ENCODE measurements around the gene GRIK5.

GRIK5 gene

DNA sequence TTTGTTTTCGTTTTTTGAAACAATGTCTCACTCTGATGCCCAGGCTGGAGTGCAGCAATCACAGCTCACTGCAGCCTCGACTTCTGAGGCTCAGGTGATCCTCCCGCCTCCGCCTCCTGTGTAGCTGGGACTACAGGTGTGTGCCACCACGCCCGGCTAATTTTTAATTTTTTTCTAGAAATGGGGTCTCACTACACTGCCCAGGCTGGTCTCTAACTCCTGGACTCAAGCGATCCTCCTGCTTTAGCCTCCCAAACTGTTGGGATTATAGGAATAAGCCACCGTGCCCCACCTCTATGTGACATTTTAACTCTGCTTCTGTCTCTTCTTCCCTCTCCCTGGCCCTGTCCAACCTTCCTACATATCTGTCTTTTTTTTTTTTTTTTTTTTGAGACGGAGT is 81.1 kb downstream of the GRIK5 start:
- no peak for DNase-seq (ENCODE audit: low read depth)

DNA sequence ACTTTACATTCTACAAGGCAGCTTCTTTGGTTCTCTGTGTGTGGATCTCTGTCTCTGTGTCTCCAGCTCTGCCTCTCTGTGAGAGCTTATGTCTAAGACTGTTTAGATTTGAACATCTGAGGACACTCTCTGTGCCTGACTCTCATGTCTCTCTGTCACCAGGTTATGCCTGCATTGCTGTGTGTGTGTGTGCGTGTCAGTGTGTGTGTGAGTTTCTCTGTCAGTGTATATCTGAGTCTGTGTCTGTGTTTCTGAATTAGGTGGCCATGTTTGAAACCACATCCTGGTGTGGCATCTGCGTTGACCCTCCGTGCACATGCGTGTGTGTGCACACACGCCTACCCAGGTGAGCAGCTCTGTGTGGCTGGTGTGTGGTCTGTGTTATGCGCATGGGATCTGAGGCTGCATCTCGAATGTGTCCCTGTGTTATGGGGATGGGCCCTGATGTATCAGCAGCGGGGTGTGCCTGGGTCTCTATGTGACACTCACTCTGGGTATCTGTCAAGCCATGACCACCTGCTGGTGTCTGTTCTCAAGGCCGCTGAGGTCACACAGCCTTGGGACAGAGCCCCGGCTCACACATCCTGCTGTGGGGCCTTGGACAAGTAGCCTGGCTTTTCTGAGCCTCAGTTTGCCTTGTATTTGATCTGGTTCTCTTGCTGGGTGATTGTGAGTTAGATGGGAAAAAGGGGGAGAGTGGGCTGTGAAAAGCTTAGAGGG is 82.7 kb downstream of the GRIK5 start:
- no peak for DNase-seq (ENCODE audit: low read depth)

DNA sequence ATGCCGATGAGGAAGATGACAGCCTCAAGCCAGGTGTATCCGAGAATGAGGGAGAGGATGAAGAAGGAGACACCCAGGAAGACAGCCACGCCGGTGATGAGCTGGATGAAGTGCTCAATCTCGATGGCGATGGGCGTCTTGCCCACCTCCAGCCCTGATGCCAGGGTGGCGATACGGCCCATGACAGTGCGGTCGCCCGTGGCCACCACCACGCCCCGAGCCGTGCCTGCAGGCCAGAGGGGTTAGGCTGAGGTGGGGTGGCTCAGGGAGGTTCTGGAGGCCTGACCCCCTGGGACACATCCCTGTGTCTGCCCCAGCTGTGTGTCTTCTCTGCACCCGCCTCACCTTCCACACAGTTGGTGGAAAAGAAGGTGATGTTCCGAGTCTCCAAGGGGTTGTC is 85.0 kb downstream of the GRIK5 start:
- DNase-seq (ENCODE audit: low read depth): no peak

DNA sequence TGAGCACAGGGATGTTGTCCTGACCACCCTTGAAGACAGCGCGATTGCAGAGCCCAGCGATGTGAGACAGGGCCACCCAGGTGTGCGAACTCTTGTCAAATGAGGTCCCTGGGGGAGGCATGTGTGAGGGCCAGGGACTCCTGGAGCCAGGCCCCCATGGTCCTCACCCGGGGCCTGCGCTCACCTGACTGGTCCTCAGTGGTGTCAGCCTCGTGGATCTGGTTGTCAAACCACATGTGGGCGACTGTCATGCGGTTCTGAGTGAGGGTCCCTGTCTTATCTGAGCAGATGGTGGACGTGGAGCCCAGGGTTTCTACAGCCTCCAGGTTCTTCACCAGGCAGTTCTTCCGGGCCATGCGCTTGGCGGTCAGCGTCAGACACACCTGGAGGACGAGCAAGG is 88.3 kb downstream of the GRIK5 start:
- no peak for DNase-seq (ENCODE audit: low read depth)

DNA sequence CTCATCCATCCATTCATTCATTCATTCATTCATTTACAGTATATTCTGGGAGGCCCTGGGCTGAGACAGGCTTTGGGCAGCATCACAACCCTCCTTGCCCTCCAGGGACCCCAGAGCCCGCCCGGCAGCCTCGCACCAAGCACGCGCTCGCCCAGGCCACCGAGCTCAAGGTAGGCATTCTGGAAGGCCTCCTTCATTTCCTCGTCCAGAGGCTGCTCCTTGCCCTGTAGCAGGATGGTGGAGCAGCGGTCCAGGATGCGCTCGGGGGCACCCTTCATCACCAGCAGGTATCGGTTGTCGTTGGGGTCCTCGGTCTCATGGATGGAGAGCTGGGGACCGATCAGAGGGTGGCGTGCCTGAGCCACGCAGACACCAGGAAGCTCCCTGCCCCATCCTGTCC is 91.5 kb downstream of the GRIK5 start:
- DNase-seq (ENCODE audit: low read depth): no peak

DNA sequence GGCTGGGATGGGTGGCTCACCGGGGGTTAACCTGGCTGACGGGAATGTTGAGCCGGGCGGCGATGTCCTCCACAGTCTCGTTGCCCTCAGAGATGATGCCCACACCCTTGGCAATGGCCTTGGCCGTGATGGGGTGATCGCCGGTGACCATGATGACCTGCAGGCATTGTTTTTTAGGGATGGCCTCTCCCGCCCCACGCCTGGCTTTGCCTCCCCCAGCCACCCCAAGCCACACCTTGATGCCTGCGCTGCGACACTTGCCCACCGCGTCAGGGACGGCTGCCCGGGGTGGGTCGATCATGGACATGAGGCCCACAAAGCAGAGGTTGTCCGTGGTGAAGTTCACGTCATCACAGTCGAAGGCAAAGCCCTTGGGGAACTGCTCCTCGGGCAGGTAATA is 92.1 kb downstream of the GRIK5 start:
- DNase-seq (ENCODE audit: low read depth): no peak

DNA sequence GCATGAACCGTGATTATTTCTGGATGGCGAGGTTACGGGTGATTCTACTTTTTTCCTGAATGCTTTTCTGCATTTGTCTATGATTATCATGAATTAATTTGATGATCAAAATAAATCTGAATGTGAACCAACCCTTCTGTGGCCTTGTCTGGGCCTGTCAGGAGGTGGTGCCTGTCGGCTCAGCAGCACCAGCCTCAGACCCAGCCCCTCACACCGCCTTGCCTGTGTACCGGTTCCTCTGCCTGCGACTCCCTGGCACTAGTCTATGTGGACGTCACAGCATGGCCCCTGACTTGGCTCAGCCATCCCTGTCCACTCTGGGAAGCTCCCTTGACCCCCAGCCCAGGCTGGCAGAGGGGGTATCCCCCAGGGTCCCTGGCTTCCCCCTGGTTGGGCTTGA is 95.4 kb downstream of the GRIK5 start:
- DNase-seq (ENCODE audit: low read depth): no peak

DNA sequence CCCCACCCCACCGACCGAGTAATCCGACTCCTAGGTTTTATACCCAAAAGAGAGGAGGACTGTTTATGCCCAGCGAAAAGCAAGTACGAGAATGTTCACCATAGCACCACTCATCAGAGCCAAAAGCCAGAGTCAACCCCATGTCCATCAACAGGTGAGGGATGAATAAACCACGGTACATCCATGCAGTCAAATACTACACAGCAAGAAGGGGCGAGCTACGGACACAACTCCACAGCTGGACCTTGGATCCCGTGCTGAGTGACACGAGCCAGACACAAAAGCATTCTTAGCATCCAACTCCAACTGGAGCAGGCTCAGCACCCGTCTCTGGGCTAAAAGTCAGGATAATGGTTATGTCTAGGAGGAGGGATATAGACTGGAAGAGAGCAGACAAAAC is 98.6 kb downstream of the GRIK5 start:
- DNase-seq (ENCODE audit: low read depth): no peak

DNA sequence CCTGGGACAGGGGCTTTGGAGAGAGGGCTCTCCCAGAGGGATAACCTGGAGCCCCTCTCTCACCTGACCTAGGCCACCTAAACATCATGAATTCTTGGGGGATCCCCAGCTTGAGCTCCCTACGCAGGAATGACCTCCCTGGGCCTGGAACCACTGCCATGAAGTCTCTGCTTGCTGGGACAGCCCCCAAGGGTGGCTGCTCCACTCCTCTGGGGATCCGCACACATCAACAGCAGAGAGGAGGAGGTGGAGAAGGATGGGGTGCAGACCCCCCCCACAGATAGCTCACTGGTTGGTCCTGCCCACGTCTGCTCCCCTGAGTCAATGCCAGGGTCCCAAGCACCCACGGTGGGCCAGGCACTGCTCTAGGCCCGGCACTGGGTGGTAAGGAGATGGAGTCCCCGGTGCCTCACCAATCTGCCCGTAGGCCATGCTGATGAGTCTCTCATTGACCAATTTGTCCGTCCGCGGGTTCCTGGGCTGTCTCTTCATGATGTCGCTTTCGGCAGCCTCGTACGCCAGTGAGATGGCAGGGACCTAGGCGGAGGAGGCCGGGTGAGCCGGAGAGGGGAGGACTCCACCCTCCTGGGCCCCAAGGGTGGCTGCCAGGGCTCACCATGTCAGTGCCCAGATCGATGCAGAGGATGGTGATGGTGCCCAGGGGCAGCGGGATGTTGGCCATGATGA is 100.1 kb downstream of the GRIK5 start:
- DNase-seq (ENCODE audit: low read depth): no peak

DNA sequence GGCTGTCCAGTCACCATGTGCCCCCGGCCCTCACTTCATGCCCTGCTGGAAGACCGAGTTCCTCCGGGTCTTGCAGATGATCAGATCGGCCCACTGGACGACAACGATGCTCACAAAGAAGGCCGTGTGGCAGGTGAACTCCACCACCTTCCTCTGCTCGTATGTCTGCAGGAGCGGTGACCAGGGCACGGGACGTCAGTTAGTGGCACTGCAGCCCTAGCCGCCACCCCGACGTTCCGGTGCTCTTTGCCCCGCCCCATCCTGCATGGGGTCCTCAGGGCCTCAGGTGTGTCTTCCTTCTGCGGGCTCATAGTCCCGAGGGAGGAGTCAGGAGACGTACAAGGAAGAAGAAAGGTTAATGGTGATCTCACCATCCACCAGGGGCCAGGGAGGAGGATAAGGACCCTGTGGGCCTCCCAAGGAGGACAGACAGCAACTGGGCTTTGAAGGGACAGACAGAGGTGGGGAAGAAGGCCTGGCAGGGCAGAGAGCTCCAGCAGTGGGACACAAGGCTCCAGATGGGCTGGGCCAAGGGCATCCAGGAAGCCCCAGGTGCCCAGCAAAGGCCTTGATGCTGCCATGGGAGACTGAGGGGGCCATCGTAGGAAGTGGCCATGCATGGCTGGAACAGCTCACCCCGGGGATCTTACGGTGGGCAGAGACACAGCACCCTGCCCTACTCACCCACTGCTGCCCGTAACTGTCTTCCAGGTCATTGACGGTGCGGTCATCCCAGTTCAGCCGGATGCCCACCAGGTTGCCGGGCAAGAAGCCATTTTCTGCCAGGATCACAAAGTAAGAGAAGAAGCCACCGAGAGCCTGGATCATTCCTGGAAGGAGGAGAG is 101.0 kb downstream of the GRIK5 start:
- no peak for DNase-seq (ENCODE audit: low read depth)

DNA sequence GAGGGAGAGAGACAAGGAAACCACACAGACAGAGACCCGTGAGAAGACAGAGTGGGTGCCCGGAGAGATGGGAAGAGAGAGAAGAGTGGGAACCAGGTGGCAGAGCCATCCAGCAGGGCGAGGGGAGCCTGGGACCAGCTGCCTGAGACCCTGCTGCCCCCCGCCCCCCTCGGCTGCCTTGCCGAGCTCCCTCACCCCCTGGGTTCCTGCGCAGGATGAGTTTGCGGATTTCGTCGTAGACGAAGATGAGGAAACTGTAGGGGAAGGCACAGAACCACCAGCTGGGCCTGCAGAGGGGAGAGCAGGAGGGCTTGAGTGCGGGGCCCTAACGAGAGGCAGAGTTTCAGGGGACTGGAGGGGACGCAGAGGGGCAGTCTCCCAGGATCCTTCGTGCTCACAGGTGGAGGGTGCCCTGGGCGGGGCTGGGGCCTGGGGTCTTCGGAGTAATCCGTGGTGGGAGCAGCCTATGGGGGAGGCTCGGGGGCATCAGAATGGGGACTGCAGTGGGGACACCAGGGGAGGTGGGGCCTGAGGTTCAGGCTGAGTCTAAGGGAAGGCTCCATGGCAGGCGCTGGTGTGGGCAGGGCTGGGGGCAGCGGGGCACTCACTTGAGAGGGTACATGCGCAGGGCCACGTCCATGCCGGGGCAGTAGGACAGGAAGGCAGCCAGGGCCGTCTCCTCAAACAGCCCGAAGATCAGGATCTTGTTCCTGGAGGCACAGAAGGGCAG is 102.8 kb downstream of the GRIK5 start:
- DNase-seq (ENCODE audit: low read depth): no peak

DNA sequence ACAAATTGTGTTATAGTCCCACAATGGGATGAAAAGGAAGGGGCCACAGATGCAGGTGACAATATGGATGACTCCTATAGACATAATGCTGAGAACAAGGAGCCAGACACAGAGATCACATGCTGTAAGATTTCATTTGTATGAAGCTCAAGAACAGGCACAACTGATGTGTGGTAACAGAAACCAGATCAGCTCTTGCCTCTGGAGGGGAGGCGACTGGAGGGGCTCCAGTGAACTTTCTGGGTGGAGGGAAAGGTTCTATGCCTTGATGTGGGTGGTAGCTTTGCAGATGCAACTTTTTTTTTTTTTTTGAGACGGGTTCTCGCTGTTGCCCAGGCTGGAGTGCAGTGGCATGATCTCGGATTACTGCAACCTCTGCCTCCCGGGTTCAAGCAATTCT is 104.9 kb downstream of the GRIK5 start:
- no peak for DNase-seq (ENCODE audit: low read depth)

DNA sequence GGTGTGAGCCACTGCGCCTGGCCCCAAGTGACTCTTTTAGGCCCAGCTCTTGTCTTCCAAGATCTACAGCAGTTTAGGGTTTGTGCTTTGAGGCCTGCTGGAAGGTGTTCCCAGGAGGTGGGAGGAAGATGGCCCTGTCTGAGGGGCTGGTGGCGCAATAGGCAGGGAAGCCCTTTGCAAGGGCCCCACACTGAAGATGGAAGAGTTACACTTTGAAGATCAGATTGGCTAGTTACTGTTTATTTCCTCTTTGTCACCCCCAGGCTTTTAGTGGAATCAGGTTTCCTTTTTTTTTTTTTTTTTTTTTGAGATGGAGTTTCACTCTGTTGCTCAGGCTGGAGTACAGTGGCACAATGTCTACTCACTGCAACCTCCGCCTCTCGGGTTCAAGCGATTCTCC is 109.0 kb downstream of the GRIK5 start:
- no peak for DNase-seq (ENCODE audit: low read depth)

DNA sequence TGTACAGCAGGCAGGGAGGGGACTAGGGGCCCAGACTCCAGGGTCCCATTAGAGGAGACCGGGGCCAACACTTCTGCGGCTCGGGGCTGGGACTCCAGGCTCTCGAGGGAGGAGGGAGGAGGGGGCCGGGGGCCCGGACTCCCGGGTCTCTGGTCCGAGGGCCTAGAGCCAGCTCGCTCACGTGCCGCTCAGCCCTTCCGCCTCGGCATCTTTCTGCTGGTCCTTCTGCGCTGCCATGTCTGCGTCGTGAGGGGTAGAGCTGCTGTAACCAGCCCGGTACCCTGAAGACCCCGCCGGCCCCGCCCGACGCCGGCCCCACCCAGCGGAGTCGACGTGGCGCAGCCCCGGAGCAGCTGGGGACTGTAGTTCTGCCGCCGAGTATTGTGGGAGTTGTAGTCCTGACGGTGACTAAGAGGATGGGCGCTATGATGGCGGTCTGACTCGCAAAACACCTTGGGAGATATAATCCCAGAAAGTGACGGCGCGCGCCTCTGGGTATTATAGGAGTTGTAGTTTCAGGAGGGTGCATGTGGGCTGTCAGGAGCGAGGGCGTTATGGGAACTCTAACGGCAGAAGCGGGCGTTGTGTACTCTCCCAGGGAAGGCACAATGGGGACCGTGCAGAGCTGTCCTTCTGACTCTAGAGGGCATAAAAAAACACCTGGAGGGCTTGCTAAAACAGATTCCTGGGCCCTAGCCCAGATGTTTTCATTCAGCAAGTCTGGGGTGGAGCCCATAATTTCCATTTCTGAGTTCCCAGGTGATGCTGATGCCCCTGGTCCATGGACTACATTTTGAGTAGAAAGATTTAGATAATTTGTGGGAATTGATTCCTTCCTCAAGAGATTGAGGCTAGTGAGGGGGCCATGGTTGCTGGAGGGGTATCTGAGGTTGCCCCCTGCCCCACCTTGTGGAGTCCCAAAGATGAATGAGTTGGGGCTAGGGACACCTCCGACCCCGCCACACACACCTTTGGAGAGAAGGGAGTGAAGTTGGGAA is 110.7 kb downstream of the GRIK5 start, which contains the start of gene RABAC1:
TSS of gene RABAC1 (minus strand) at position 266 of the 998 bp plus-strand sequence. CDS start at position 237, 29 bp downstream.
- DNase-seq (ENCODE audit: low read depth): peak; percentile 66

DNA sequence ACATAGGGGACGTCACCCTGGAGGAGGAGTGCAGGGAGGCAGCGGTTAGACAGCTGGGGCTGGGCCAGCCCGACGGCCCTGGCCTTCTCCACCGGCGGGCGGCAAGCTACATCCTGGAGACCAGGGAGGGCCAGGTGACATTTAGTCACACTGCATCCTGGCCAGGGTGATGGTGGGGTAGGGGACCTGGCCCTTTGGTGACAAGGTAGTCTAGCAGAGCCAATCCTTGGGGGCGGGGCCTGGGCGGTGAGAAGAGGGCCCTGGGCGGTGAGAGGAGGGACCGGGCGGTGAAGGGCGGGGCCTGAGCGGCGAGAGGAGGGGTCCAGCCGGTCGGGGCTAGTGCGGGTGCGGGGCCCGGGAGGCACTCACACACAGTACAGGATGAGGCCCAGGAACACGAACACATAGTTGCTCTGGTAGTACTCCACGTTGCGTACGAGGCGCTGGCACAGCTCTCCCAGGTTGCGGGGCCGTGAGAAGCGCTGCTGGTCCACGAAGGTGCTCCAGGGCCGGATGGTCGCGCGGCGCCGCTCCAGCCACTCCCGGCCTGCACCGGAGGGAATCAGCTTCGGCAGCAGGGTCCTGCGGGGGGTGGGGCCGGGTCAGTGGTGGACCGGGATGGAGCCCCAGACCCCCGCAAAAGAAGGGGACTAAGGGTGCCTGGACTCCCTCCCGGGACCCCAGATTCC is 111.5 kb downstream of the GRIK5 start:
- DNase-seq (ENCODE audit: low read depth): no peak

DNA sequence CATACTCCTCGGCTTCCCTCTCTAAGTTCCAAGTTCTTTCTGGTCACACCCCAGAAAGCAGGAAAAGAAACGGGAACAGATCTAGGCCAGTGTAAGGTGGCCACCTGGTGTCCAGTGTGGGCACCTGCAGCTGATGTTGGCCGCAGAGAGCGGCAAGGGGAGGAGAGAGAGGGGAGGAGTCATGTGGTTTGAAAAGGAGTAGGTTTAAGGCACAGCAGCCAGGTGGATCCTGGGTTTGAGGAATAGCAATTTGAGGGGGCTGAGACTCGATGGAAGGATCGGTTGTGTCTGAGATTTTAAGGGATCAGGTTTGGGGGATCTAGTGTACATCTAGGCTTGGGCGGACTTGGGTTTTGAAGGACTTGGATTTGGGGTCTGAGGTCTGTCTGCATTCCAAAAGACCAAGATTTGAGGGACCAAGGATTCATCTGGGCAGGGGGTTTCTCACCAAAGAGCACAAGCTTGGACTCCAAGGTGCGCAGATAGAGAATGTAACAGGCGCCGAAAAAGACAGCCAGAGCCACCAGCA is 112.1 kb downstream of the GRIK5 start:
- peak; percentile 63 for DNase-seq (ENCODE audit: low read depth)

DNA sequence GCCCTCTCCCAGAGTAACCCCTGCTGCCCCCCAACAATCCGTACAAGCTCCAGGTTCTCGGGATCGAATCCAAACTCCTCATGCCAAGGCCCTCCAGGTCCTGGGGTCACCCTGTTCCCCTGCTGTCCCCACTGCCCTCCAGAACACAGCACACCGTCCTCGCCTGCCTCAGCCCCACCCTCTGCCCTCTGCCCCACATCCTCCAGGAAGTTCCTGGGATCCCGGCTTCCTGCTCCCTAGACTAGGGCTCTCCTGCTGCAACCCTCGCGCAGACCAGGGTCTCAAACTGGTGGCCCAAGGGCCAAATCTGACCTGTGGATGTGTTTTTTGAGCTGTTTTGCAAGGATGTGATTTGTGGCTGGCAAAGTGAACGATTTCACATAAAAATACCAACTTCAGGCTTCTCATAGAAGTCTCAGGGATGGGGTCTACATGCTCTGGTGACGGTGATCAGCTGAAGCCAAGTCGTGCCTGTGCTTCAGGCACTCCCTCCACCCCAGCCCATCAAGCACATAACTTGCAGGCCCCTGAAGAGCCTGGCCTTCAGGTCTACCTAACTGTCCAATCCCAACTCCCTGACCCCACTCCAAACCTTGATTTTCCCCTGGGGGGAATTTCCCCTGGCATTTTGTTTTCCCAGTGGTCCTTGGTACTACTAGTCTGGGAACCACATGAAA is 112.7 kb downstream of the GRIK5 start:
- no peak for DNase-seq (ENCODE audit: low read depth)

DNA sequence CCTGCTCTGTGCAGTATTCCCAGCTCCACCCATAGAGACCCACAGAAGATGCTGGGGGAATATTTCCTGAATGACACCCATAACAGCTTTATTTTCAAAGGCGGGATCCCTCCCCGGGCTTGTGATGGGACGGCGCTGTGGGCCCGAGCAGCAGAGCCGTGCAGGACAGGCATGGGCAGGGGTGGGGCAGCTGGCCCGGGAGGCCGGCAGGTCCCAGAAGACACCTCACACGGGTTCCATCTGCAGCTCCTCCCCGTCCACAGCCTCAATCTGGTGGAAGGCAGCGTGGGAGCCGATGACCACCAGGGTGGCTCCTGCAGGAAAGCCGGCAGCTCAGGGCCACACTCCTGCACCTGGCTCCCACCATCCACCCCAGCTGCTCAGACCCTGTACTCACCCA is 113.4 kb downstream of the GRIK5 start:
- DNase-seq (ENCODE audit: low read depth): no peak

DNA sequence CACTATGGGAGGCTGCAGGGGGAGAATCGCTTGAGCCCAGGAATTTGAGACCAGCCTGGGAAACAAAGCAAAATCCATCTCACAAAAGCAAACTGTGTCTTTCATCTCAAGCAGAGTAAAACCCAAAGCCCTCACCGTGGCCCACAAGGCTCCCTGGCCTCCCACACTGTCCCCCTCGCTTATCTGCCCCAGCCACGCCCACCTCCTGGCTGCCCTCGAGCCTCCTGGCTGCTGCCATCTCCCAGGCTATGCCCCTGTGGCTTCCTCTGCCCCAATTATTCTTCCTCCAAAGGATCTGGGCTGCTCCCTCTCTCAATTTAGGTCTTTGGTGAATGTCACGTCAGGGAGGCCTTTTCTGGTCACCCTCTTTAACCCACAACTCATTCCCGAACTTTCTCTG is 114.5 kb downstream of the GRIK5 start:
- DNase-seq (ENCODE audit: low read depth): no peak

Measured in non-pigmented ciliary epithelial cell (primary cell).